GM12878 (cell line): ENCODE measurements around the gene TCF4. TPM values are rescaled to one million over a fixed set of nuclear protein-coding genes. Genes with fewer than 3 reads are reported as not detected.

Source experiments
- ATAC-seq: fragments of 200-7000 bp; cut with Tn5 transposase; 3 replicates; pipeline ENCODE4 v1.9.1; 2020; ENCODE audit warnings: mild to moderate bottlenecking, moderate library complexity
- BruUV-seq: library from RNA; stranded (reverse); fragments of 400-500 nt; replicated peaks from 2 replicates; lab custom pipeline; 2021; lab: Mats Ljungman, UMichigan
- CTCF ChIA-PET: fragments of 300-600 bp; sonication (Branson Sonifier 250); formaldehyde crosslinking; extraction: SDS; loops from one replicate; lab custom pipeline; 2021; ENCODE audit warnings: inconsistent platforms; lab: Yijun Ruan, JAX
- POLR2A ChIA-PET: fragments of 350-600 bp; formaldehyde crosslinking; extraction: SDS; loops from one replicate; lab custom pipeline; 2021; ENCODE audit warnings: inconsistent platforms; lab: Charles Lee
- RAD21 ChIA-PET: fragments of 300-600 bp; sonication (Branson Sonifier 250); formaldehyde crosslinking; loops from one replicate; lab custom pipeline; 2023; ENCODE audit warnings: antibody characterized with exemption; ENCODE audit not compliant: unreplicated experiment; lab: Charles Lee
- SMC1A ChIA-PET: fragments of 300-600 bp; sonication (Branson Sonifier 250); formaldehyde crosslinking; loops from one replicate; lab custom pipeline; 2023; ENCODE audit not compliant: unreplicated experiment, uncharacterized antibody; lab: Charles Lee
- DNase-seq: peaks from one replicate; pipeline ENCODE4 v3.0.0-alpha.2; 2011; ENCODE audit warnings: low read depth, low spot score
- FAIRE-seq: peaks from 3 replicates; lab custom pipeline; 2011; peaks lifted over from hg19 to GRCh38; lab: Jason Lieb, UNC
- H2AFZ ChIP-seq: 2 replicates; pipeline ENCODE4 v1.6.0; 2011; ENCODE audit warnings: low read depth, low read length, control low read depth; ENCODE audit not compliant: control insufficient read depth
- H3K27ac ChIP-seq: 2 replicates; pipeline ENCODE4 v1.5.1; 2011; ENCODE audit warnings: control low read depth; ENCODE audit not compliant: control insufficient read depth, insufficient read depth
- H3K27me3 ChIP-seq, 2 experiments: replicated peaks in 1 of 2; 2 replicates each; pipeline versions ENCODE4 v1.6.0 to v1.6.1; 2011; ENCODE audit warnings: low read length in 1 of 2; ENCODE audit not compliant: control insufficient read depth in 2 of 2, insufficient read depth in 2 of 2
- H3K36me3 ChIP-seq, 2 experiments: 2 replicates each; pipeline ENCODE4 v1.5.1; 2011; ENCODE audit warnings: low read length in 1 of 2; ENCODE audit not compliant: control insufficient read depth in 2 of 2, insufficient read depth in 2 of 2
- H3K4me1 ChIP-seq: 2 replicates; pipeline ENCODE4 v1.6.1; 2011; ENCODE audit warnings: mild to moderate bottlenecking, low read length, moderate library complexity, mixed read lengths; ENCODE audit not compliant: control insufficient read depth, insufficient read depth
- H3K4me2 ChIP-seq: 2 replicates; pipeline ENCODE4 v1.6.0; 2011; ENCODE audit warnings: control low read depth; ENCODE audit not compliant: control insufficient read depth, insufficient read depth
- H3K4me3 ChIP-seq: fragments of 200-600 bp; sonication (generic); 2 replicates; pipeline ENCODE4 v1.5.1; 2016
- H3K79me2 ChIP-seq: 2 replicates; pipeline ENCODE4 v1.6.0; 2011; ENCODE audit warnings: low read length; ENCODE audit not compliant: control insufficient read depth, insufficient read depth
- H3K9ac ChIP-seq: 2 replicates; pipeline ENCODE4 v1.8.0; 2011; ENCODE audit warnings: low read length, control low read depth, mixed read lengths; ENCODE audit not compliant: control insufficient read depth, insufficient read depth
- H3K9me3 ChIP-seq: replicated peaks from 3 replicates; pipeline ENCODE4 v1.5.1; 2011; ENCODE audit warnings: mild to moderate bottlenecking, low read length; ENCODE audit not compliant: control insufficient read depth, insufficient read depth
- H4K20me1 ChIP-seq: 2 replicates; pipeline ENCODE4 v1.6.0; 2011; ENCODE audit not compliant: control insufficient read depth, insufficient read depth
- CHD4 ChIP-seq: fragments of 200-600 bp; sonication (generic); IDR thresholded peaks from 2 replicates; pipeline ENCODE4 v1.6.1; 2016; ENCODE audit warnings: mild to moderate bottlenecking
- EGR1 ChIP-seq, 2 experiments: IDR thresholded peaks; 1 replicate in 1 of 2; 2 replicates in 1 of 2; pipeline ENCODE4 v1.6.1; 2011 to 2012; ENCODE audit warnings: low read depth in 2 of 2, low read length in 2 of 2, borderline replicate concordance in 1 of 2, mild to moderate bottlenecking in 1 of 2, moderate library complexity in 1 of 2
- IKZF2 ChIP-seq, 2 experiments: fragments of 450-650 bp; IDR thresholded peaks; 2 replicates each; pipeline ENCODE4 v1.6.1; 2017; ENCODE audit warnings: mild to moderate bottlenecking in 2 of 2, moderate library complexity in 2 of 2
- MTA2 ChIP-seq: fragments of 450-650 bp; IDR thresholded peaks from 2 replicates; pipeline ENCODE4 v1.6.1; 2016; ENCODE audit warnings: low read depth, mild to moderate bottlenecking, moderate library complexity
- NFIC ChIP-seq: IDR thresholded peaks from 2 replicates; pipeline ENCODE4 v1.6.1; 2012; ENCODE audit warnings: low read depth, mild to moderate bottlenecking, inconsistent platforms, low read length, moderate library complexity
- WGBS: methylation state at CpG from one replicate; pipeline ENCODE4 v1.1.6; 2016; ENCODE audit warnings: low lambda C conversion rate; ENCODE audit not compliant: insufficient replicate concordance, insufficient coverage; ENCODE audit errors: missing lambda C conversion rate; 5-methylcytosine and 5-hydroxymethylcytosine counted together
- in situ Hi-C: fragments of 300-500 bp; cut with MboI; formaldehyde crosslinking; loops from 9 replicates; pipeline ENCODE4 v1.14.3; 2018; ENCODE audit warnings: mixed read lengths
- intact Hi-C: fragments of 100-400 bp; cut with micrococcal nuclease; formaldehyde crosslinking; loops from one replicate; pipeline ENCODE4 v1.14.2; 2022; ENCODE audit not compliant: unreplicated experiment
- polyA plus RNA-seq, 11 experiments: library from polyadenylated mRNA; depleted of rRNA in 4 of 11; unstranded in 6 of 11; stranded (reverse) in 5 of 11; fragments of >200 nt; fragmentation: Nextera tagmentation in 4 of 11; fragmentation: Illumina TruSeq in 1 of 11; extraction: Ambion mirVana in 4 of 11; extraction: Trizol in 1 of 11; gene quantifications; 1 replicate in 1 of 11; 2 replicates in 10 of 11; pipeline versions ENCODE4 v1.2.1 to v1.2.3, GENCODE V29; 2011 to 2016; ENCODE audit warnings: inconsistent platforms in 2 of 11, missing spikeins in 2 of 11, low read depth in 1 of 11
- total RNA-seq, 4 experiments: library from RNA; depleted of rRNA in 3 of 4; stranded (reverse); fragments of >200 nt in 3 of 4; fragmentation: Illumina TruSeq in 1 of 4; extraction: Trizol in 1 of 4; gene quantifications; 2 replicates each; pipeline versions ENCODE4 v1.2.1 to v1.2.3, GENCODE V29; 2013 to 2021
- TF ChIP-seq, protein P1 (sequence below): IDR thresholded peaks from 2 replicates; pipeline ENCODE4 v1.6.1; 2011; ENCODE audit warnings: low read depth, low read length, improper control_type of control experiment, borderline replicate concordance
- TF ChIP-seq, protein P2 (sequence below): fragments of 450-650 bp; IDR thresholded peaks from 2 replicates; pipeline ENCODE4 v1.6.1; 2017; ENCODE audit warnings: mild to moderate bottlenecking, moderate library complexity

Gene TCF4
- total and polyA plus RNA-seq, 10 of the 15 experiments (the other 5 are each of a cell fraction or from before 2014, with no cell fraction given) = 15.2 to 94.0 (median 31.5) TPM

DNA sequence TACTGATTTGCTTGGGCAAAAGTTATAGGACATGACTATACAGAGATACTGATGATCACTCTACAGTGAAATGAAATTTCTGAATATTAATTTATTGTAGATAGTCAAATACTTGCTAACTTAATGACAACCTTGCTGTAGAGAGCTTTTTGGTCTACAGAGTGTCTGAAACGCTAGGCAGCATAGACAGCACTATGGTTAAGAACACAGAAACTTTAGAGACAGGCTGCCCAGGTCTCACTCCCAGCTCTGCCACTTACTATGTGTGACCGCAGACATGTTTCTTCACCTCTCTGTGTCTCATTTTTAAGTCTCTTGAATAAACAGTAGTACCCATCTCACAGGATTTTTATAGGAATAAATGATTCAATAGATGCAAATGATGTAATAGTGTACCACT, 247.0 kb downstream of the TCF4 start:
- Histone ChIP-seq H3K4me2 (no peak overlapping the region), H3K9me3 (no peaks in the 10 kb centered on the region), H3K27me3 (peaks cover 1 to 3% of the 10 kb centered on the region in 2 experiments; a peak in 2 of 4 replicates)
- POLR2A ChIA-PET = interaction anchor here (0.6 to 1.3 kb wide), 3 partner anchors 19 to 112 kb away, joined by 3 to 5 read pairs (median 4); no protein-coding TSS in a partner anchor
- FAIRE-seq = no peak
- no peak for TF ChIP-seq NFIC
- no peak for TF ChIP-seq IKZF2 (IDR thresholded peaks at IDR 0.05)
- no peak for TF ChIP-seq MTA2
- no peak for TF ChIP-seq CHD4
- TF ChIP-seq, protein P1, sequence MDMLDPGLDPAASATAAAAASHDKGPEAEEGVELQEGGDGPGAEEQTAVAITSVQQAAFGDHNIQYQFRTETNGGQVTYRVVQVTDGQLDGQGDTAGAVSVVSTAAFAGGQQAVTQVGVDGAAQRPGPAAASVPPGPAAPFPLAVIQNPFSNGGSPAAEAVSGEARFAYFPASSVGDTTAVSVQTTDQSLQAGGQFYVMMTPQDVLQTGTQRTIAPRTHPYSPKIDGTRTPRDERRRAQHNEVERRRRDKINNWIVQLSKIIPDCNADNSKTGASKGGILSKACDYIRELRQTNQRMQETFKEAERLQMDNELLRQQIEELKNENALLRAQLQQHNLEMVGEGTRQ = no peak
- TF ChIP-seq, protein P2, sequence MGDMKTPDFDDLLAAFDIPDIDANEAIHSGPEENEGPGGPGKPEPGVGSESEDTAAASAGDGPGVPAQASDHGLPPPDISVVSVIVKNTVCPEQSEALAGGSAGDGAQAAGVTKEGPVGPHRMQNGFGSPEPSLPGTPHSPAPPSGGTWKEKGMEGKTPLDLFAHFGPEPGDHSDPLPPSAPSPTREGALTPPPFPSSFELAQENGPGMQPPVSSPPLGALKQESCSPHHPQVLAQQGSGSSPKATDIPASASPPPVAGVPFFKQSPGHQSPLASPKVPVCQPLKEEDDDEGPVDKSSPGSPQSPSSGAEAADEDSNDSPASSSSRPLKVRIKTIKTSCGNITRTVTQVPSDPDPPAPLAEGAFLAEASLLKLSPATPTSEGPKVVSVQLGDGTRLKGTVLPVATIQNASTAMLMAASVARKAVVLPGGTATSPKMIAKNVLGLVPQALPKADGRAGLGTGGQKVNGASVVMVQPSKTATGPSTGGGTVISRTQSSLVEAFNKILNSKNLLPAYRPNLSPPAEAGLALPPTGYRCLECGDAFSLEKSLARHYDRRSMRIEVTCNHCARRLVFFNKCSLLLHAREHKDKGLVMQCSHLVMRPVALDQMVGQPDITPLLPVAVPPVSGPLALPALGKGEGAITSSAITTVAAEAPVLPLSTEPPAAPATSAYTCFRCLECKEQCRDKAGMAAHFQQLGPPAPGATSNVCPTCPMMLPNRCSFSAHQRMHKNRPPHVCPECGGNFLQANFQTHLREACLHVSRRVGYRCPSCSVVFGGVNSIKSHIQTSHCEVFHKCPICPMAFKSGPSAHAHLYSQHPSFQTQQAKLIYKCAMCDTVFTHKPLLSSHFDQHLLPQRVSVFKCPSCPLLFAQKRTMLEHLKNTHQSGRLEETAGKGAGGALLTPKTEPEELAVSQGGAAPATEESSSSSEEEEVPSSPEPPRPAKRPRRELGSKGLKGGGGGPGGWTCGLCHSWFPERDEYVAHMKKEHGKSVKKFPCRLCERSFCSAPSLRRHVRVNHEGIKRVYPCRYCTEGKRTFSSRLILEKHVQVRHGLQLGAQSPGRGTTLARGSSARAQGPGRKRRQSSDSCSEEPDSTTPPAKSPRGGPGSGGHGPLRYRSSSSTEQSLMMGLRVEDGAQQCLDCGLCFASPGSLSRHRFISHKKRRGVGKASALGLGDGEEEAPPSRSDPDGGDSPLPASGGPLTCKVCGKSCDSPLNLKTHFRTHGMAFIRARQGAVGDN = no peak
- no peak for TF ChIP-seq EGR1 (IDR thresholded peaks at IDR 0.05; ENCODE audit: borderline replicate concordance in 1 of 2, low read depth in 2 of 2, low read length in 2 of 2)
- TF ChIP-seq, all 136 proteins: peak for 0
- no peak overlapping the region for H3K27ac ChIP-seq
- ATAC-seq (no peak), DNase-seq (no peak)
- BruUV-seq = no TSS peak
- ChIA-PET SMC1A (interaction anchor here (1.0 to 6.2 kb wide), 3 partner anchors 19 to 108 kb away, joined by 3 to 36 read pairs (median 4); no protein-coding TSS in a partner anchor), RAD21 (interaction anchor here (0.6 to 4.1 kb wide), 2 partner anchors 107 to 907 kb away, joined by 3 to 25 read pairs; no protein-coding TSS in a partner anchor), CTCF (interaction anchor here (1.5 to 6.5 kb wide), 2 partner anchors 44 to 107 kb away, joined by 4 to 54 read pairs; no protein-coding TSS in a partner anchor)
- H4K20me1 ChIP-seq = no peaks in the 10 kb centered on the region
- H3K4me1 ChIP-seq = no peaks in the 10 kb centered on the region
- H3K4me3 ChIP-seq = no peak overlapping the region
- H3K36me3 ChIP-seq = no peaks in the 10 kb centered on the region
- H3K79me2 ChIP-seq = no peaks in the 10 kb centered on the region
- WGBS = 98% methylated on average over 2 of the region's 2 CpGs
- no peak overlapping the region for H2AFZ ChIP-seq
- intact Hi-C loops = loop anchor here (5.0 to 10.0 kb wide), 2 partner anchors 144 to 1236 kb away; no protein-coding TSS in a partner anchor
- in situ Hi-C loops = no loop called here
- no peak overlapping the region for H3K9ac ChIP-seq
